Ovary (tissue), 9 donors: Measurements from ENCODE around the gene EHMT2. TPM values are rescaled to one million over a fixed set of nuclear protein-coding genes. Genes with fewer than 3 reads are reported as not detected.

ENCODE experiments used
- DNase-seq, 5 donors: peaks; one replicate each; pipeline ENCODE4 v3.0.0-alpha.2; 2019 to 2020
- H3K27ac ChIP-seq, 2 donors: fragments of 200-600 bp; one replicate each; pipeline versions ENCODE4 v1.5.1 to v1.8.0; 2019 to 2022
- H3K27me3 ChIP-seq: fragments of 200-600 bp; one replicate; pipeline ENCODE4 v1.8.0; 2022
- H3K36me3 ChIP-seq: fragments of 200-600 bp; sonication (generic); one replicate; pipeline ENCODE4 v1.5.1; 2019
- H3K4me1 ChIP-seq: one replicate; pipeline ENCODE4 v1.8.1; 2013; ENCODE audit warnings: mild to moderate bottlenecking, moderate library complexity; ENCODE audit not compliant: insufficient read depth
- H3K4me3 ChIP-seq: fragments of 200-600 bp; sonication (generic); one replicate; pipeline ENCODE4 v1.5.1; 2017
- H3K9me3 ChIP-seq, 2 donors: fragments of 200-600 bp in 1 of 2; sonication (generic) in 1 of 2; one replicate each; pipeline versions ENCODE4 v1.5.1 to v1.8.1; 2013 to 2019; ENCODE audit warnings: mild to moderate bottlenecking in 1 of 2, moderate library complexity in 1 of 2
- CTCF ChIP-seq, 3 donors: fragments of 450-650 bp in 2 of 3; fragments of 200-600 bp in 1 of 3; IDR thresholded peaks; one replicate each; pipeline versions ENCODE4 v1.5.1 to v1.8.0; 2016 to 2022; ENCODE audit warnings: antibody characterized with exemption in 3 of 3, mild to moderate bottlenecking in 1 of 3
- EP300 ChIP-seq: sonication (generic); formaldehyde crosslinking; IDR thresholded peaks from one replicate; pipeline ENCODE4 v1.6.1; 2017; ENCODE audit warnings: antibody characterized with exemption
- POLR2A ChIP-seq: fragments of 450-650 bp; IDR thresholded peaks from one replicate; pipeline ENCODE4 v1.6.1; 2017; ENCODE audit warnings: antibody characterized with exemption, mild to moderate bottlenecking, moderate library complexity
- WGBS, 3 donors: extraction: QIAGEN DNeasy Blood & Tissue Kit in 1 of 3; methylation state at CpG; one replicate each; pipeline versions ENCODE4 v1.1.5 to v1.1.7; 2013 to 2017; 5-methylcytosine and 5-hydroxymethylcytosine counted together
- intact Hi-C, 4 donors: fragments of 100-400 bp; cut with DNase I; formaldehyde crosslinking; loops; one replicate each; pipeline versions ENCODE4 v1.11.0 to v1.15.1; 2022 to 2023
- polyA plus RNA-seq, 2 donors: library from polyadenylated mRNA; stranded (reverse); fragments of 200-250 nt in 1 of 2; fragments of 350-450 nt in 1 of 2; fragmentation: Illumina TruSeq in 1 of 2; extraction: RNeasy Lipid Tissue Mini Kit (QIAGEN cat#74804) in 1 of 2; gene quantifications; one replicate each; pipeline ENCODE4 v1.2.3, GENCODE V29; 2013 to 2014
- total RNA-seq, 7 donors: library from RNA; depleted of rRNA in 2 of 7; stranded (reverse); fragments of >200 nt in 2 of 7; fragmentation: NEBNext Ultra II Directional in 3 of 7; extraction: Animal tissue kit (Norgen Biotek cat#: 25700) in 3 of 7; gene quantifications; one replicate each; pipeline versions ENCODE4 v1.1.0 to v1.2.4, GENCODE V29; 2016 to 2023
- donor health status: DM: no; HTN: no; CAD: no; lungs with moderate emphysema.
- donor health status: DM: no; HTN: no; CAD: no.
- donor health status: Bipolar disorder and iron deficiency.
- donor health status: DM: yes; HTN: yes; CAD: no.
- donor health status: DM: no; HTN: no; CAD: no.
- donor health status: DM: yes; HTN: yes; CAD: no.

EHMT2 gene
- total and polyA plus RNA-seq, 9 donors: 19.7 to 71.7 (median 52.8) TPM

- H3K27me3 ChIP-seq: no peaks in the 10 kb centered on the region
- peak overlapping the region; percentile 70 to 80 for H3K27ac ChIP-seq
- TF ChIP-seq EP300: no peak
- TF ChIP-seq CTCF (IDR thresholded peaks at IDR 0.05): peak in 1 of 3 donors; percentile 6
- no peak for TF ChIP-seq POLR2A
- DNase-seq: peak in 1 of 5 donors; percentile 16
- H3K4me3 ChIP-seq: peak overlapping the region; percentile 77
- H3K9me3 ChIP-seq: no peaks in the 10 kb centered on the region
- no peaks in the 10 kb centered on the region for H3K36me3 ChIP-seq
- intact Hi-C loops: no loop called here
- WGBS, 3 donors: 13 to 16% (median 14%) methylated on average over 8 of the region's 8 CpGs
- H3K4me1 ChIP-seq: peaks cover 7% of the 10 kb centered on the region
These were observed 999 bp upstream of the EHMT2 start for GRCh38 chr6:31898383-31899011.

- no peak for TF ChIP-seq POLR2A
- no peak for TF ChIP-seq EP300
- no peak for TF ChIP-seq CTCF (IDR thresholded peaks at IDR 0.05)
- Histone ChIP-seq H3K9me3 (no peaks in the 10 kb centered on the region), H3K27ac (peak overlapping the region; percentile 53 to 70), H3K27me3 (no peaks in the 10 kb centered on the region), H3K4me1 (peaks cover 7% of the 10 kb centered on the region), H3K36me3 (no peaks in the 10 kb centered on the region), H3K4me3 (peak overlapping the region; percentile 77)
- peak in 2 of 5 donors; percentile 56 to 59 for DNase-seq
- intact Hi-C loops: no loop called here
- 1 to 2% (median 2%) methylated on average over 33 to 51 of the region's 62 CpGs for WGBS, 3 donors
These were observed 464 bp downstream of the EHMT2 start for GRCh38 chr6:31896856-31897611.

- no peak for DNase-seq
- no peak for TF ChIP-seq EP300
- no peak for TF ChIP-seq POLR2A
- no peak for TF ChIP-seq CTCF (IDR thresholded peaks at IDR 0.05)
- H3K36me3 ChIP-seq: no peaks in the 10 kb centered on the region
These were observed 1.0 kb downstream of the EHMT2 start for GRCh38 chr6:31896493-31896855.

GRCh38 chr6:31892821-31893220, 4.7 kb downstream of the EHMT2 start:
- intact Hi-C loops: no loop called here
- Histone ChIP-seq H3K4me3 (no peak overlapping the region), H3K27me3 (no peaks in the 10 kb centered on the region), H3K27ac (no peak overlapping the region), H3K9me3 (no peaks in the 10 kb centered on the region), H3K36me3 (no peaks in the 10 kb centered on the region), H3K4me1 (no peaks in the 10 kb centered on the region)
- TF ChIP-seq POLR2A (no peak), CTCF (IDR thresholded peaks at IDR 0.05) (no peak), EP300 (no peak)
- DNase-seq: no peak
- 76 to 83% (median 82%) methylated on average over 6 of the region's 6 CpGs for WGBS, 3 donors

More at GRCh38 chr6:31896493-31896855, 1.0 kb downstream of the EHMT2 start:
- no peaks in the 10 kb centered on the region for H3K27me3 ChIP-seq
- peak overlapping the region; percentile 77 for H3K4me3 ChIP-seq
- intact Hi-C loops: no loop called here
- 30 to 43% (median 38%) methylated on average over 4 of the region's 4 CpGs for WGBS, 3 donors
- peaks cover 7% of the 10 kb centered on the region for H3K4me1 ChIP-seq
- peak overlapping the region; percentile 53 to 70 for H3K27ac ChIP-seq
- no peaks in the 10 kb centered on the region for H3K9me3 ChIP-seq
